GM19238 (cell line): ENCODE results near the gene CD14.
"Not testable (repeated sequence)": the region's sequence is repeated elsewhere in the genome, so short reads cannot be mapped to it uniquely, and the experiment has no call there.

ENCODE experiments used
- DNase-seq: peaks from one replicate; pipeline ENCODE4 v3.0.0; 2011; ENCODE audit warnings: low spot score; ENCODE audit not compliant: insufficient read length

Gene CD14

DNA sequence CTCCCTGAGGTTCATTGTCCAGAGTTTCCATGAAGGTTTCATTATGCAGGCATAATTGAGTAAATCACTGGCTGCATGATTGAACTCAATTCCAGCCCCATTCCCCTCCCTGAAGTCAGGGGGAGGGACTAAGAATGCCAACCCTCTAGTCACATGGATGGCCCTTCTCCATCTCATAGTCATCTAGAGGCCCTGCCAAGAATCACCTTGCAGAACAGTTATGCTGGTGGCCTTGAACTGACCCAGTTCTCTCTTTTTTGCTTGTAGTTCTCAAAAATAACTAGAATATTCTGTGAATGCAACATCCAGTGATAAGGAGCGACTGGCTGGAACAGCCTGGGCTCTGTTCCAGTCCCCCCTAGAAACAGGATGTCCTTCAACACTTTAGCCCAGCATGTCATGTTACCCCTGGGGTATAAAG lies 36.6 kb downstream of the CD14 start:
- DNase-seq, result no peak

- DNase-seq, result no peak
These were observed 37.3 kb downstream of the CD14 start for GRCh38 chr5:140595538-140596300.

DNA sequence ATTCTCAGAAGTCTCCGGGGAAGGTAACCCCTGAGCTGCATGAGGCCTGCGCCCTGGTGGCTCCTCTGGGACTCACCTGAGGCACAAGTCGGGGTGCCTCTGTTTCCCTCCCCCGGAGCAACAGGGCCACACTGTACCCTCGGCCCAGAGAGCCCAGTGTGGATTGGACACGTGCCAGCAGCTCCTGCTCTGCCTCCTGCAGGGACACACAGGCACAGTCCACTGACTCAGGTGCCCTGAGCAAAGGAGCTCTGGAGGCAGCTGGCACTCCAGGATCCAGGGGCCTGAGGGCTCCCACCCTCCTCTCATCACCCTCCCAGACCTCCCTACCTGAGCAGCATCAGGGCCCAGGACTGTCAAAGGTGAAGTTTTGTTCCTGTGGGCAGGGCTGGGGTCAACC lies 38.8 kb downstream of the CD14 start:
- DNase-seq, result no peak

GRCh38 chr5:140593070-140593469 lies 39.9 kb downstream of the CD14 start:
- DNase-seq, result not testable (repeated sequence)

GRCh38 chr5:140591747-140592372 lies 41.1 kb downstream of the CD14 start:
- DNase-seq, result no peak

DNA sequence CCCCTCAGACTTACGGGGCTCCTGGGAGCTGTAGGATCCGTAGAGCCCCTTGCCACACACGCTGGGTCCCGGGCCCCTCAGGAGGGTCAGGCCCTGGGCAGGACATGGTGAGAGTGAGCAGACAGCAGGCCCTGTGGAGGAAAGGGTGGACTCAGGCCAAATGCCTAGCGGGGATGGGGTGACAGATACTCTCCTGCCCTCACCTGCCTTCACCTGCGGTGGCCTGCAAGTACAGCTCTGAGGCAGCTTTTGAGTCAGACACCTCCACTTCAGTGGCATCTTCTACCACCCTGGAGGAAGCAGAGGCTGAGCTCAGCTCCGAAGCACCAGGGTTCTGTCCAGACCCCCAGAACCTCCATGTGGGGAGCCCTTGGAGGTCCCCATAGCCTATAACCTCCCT lies 42.1 kb downstream of the CD14 start:
- DNase-seq, result no peak

DNA sequence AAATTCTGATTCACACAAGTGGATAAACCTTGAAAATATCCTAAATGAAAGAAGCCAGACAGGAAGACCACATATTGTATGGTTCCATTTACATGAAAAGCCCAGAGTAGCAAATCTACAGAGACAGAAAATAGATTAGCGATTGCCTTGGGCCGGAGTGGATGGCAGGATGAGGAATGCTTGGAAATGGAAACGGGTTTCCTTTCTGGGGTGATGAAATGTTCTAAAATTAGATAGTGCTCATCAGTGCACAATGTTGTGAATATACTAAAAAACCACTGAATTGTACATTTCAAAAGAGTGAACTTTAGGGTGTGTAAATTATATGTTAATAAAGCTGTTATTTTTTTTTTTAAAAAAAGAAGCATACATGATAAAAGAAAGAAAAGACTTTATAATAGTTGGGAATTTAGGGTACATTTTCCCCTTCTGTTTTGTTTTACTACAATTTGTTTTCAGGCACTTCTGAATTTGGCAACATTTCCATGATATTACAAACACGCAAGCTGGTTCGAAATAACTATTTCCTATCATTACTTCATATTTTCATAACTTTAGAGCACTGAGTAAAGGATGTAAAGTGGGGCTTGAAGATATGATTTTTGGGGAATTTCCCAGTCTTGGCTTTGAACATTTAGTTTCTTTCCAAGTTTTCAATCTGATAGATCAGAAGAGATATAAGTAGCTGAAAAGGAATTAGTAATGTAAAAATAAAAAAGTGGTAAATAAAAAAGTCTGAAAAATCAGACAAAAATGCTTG lies 44.5 kb downstream of the CD14 start:
- DNase-seq, result no peak

- no peak for DNase-seq
These were observed 45.5 kb downstream of the CD14 start for GRCh38 chr5:140587495-140587894.
